HG03139 (cell line): ENCODE measurements around the gene MLLT1.

Source experiments
- ATAC-seq: cut with Tn5 transposase; IDR thresholded peaks from one replicate; pipeline ENCODE4 v1.9.1; 2021; ENCODE audit not compliant: unreplicated experiment

The MLLT1 gene

GRCh38 chr19:6275170-6275744 is 4.5 kb downstream of the MLLT1 start:
- no peak for ATAC-seq

GRCh38 chr19:6274756-6275155 is 5.0 kb downstream of the MLLT1 start:
- ATAC-seq: no peak

- ATAC-seq: no peak
These were observed 5.8 kb downstream of the MLLT1 start for GRCh38 chr19:6273701-6274601.

- ATAC-seq: no peak
These were observed 6.7 kb downstream of the MLLT1 start for GRCh38 chr19:6272913-6273600.

GRCh38 chr19:6272411-6272791 is 7.4 kb downstream of the MLLT1 start:
- ATAC-seq: no peak

- ATAC-seq: no peak
These were observed 7.9 kb downstream of the MLLT1 start for GRCh38 chr19:6271721-6272410.

- ATAC-seq: no peak
These were observed 8.5 kb downstream of the MLLT1 start for GRCh38 chr19:6271251-6271650.

GRCh38 chr19:6270822-6271221 is 9.0 kb downstream of the MLLT1 start:
- ATAC-seq: no peak

- ATAC-seq: no peak
These were observed 9.6 kb downstream of the MLLT1 start for GRCh38 chr19:6270076-6270745.

- no peak for ATAC-seq
These were observed 10.5 kb downstream of the MLLT1 start for GRCh38 chr19:6269101-6269886.

GRCh38 chr19:6268382-6268771 is 11.4 kb downstream of the MLLT1 start:
- ATAC-seq: no peak

- no peak for ATAC-seq
These were observed 12.0 kb downstream of the MLLT1 start for GRCh38 chr19:6267552-6268381.

GRCh38 chr19:6264803-6265202 is 15.0 kb downstream of the MLLT1 start:
- ATAC-seq: no peak

GRCh38 chr19:6263735-6264444 is 15.9 kb downstream of the MLLT1 start:
- no peak for ATAC-seq

GRCh38 chr19:6263306-6263705 is 16.5 kb downstream of the MLLT1 start:
- ATAC-seq: no peak

GRCh38 chr19:6262519-6262918 is 17.3 kb downstream of the MLLT1 start:
- no peak for ATAC-seq

GRCh38 chr19:6261883-6262282 is 17.9 kb downstream of the MLLT1 start:
- ATAC-seq: no peak

GRCh38 chr19:6260912-6261650 is 18.7 kb downstream of the MLLT1 start:
- ATAC-seq: no peak
